Esophagus (tissue), 2 donors: Measurements from ENCODE around the gene KDM5B. TPM values are rescaled to one million over a fixed set of nuclear protein-coding genes. Genes with fewer than 3 reads are reported as not detected.
"Not testable (repeated sequence)": the region's sequence is repeated elsewhere in the genome, so short reads cannot be mapped to it uniquely, and the experiment has no call there.

Source experiments
- H3K27ac ChIP-seq, 2 donors: one replicate each; pipeline ENCODE4 v1.5.1; 2013; ENCODE audit warnings: low read depth in 2 of 2, mild to moderate bottlenecking in 2 of 2, inconsistent platforms in 1 of 2, low read length in 1 of 2, moderate library complexity in 1 of 2
- H3K27me3 ChIP-seq, 2 donors: one replicate each; pipeline ENCODE4 v1.6.1; 2013; ENCODE audit warnings: low read length in 2 of 2, control low read depth in 1 of 2, mild to moderate bottlenecking in 1 of 2; ENCODE audit not compliant: insufficient read depth in 2 of 2, control insufficient read depth in 1 of 2
- H3K36me3 ChIP-seq, 2 donors: one replicate each; pipeline ENCODE4 v1.6.1; 2013; ENCODE audit warnings: low read length in 1 of 2; ENCODE audit not compliant: control insufficient read depth in 2 of 2, insufficient read depth in 2 of 2
- H3K4me1 ChIP-seq, 2 donors: one replicate each; pipeline ENCODE4 v1.6.1; 2013; ENCODE audit warnings: low read length in 1 of 2; ENCODE audit not compliant: control insufficient read depth in 2 of 2, insufficient read depth in 2 of 2
- H3K4me3 ChIP-seq, 2 donors: one replicate each; pipeline ENCODE4 v1.5.1; 2013; ENCODE audit warnings: low read length in 2 of 2, mild to moderate bottlenecking in 2 of 2, low read depth in 1 of 2, moderate library complexity in 1 of 2
- H3K9me3 ChIP-seq, 2 donors: one replicate each; pipeline ENCODE4 v1.6.1; 2013; ENCODE audit warnings: mild to moderate bottlenecking in 2 of 2, low read depth in 1 of 2, low read length in 1 of 2, moderate library complexity in 1 of 2; ENCODE audit not compliant: control insufficient read depth in 2 of 2, insufficient read depth in 1 of 2
- WGBS, 2 donors: extraction: QIAGEN DNeasy Blood & Tissue Kit; methylation state at CpG; one replicate each; pipeline ENCODE4 v1.1.7; 2013; 5-methylcytosine and 5-hydroxymethylcytosine counted together
- polyA plus RNA-seq, 2 donors: library from polyadenylated mRNA; stranded (reverse); fragments of 200-250 nt; gene quantifications; one replicate each; pipeline ENCODE4 v1.2.3, GENCODE V29; 2013
- donor health status: healthy with polysubstance abuse.
- donor health status: Bipolar disorder and iron deficiency.

The KDM5B gene
- polyA plus RNA-seq, 2 donors, result 18.1 to 20.9 TPM

- no peak overlapping the region for H3K4me3 ChIP-seq
- peaks cover 0 to 7% of the 10 kb centered on the region in 2 donors for H3K4me1 ChIP-seq
- 91 to 92% methylated on average over 7 of the region's 7 CpGs for WGBS, 2 donors
- peaks cover 0 to 2% of the 10 kb centered on the region in 2 donors for H3K36me3 ChIP-seq
- H3K27me3 ChIP-seq, result no peaks in the 10 kb centered on the region
- H3K9me3 ChIP-seq, result no peaks in the 10 kb centered on the region
- H3K27ac ChIP-seq, result no peak overlapping the region
These were observed 11.6 kb downstream of the KDM5B start for GRCh38 chr1:202796670-202797069.

GRCh38 chr1:202794931-202795330 is 13.3 kb downstream of the KDM5B start:
- H3K4me3 ChIP-seq, H3K4me1 ChIP-seq, H3K36me3 ChIP-seq, H3K9me3 ChIP-seq, H3K27me3 ChIP-seq, H3K27ac ChIP-seq: not testable (repeated sequence)
- WGBS, 2 donors, result 87 to 90% methylated on average over 6 of the region's 6 CpGs

- no peak overlapping the region for H3K27ac ChIP-seq
- H3K4me1 ChIP-seq, result peaks cover 0 to 7% of the 10 kb centered on the region in 2 donors
These were observed 14.0 kb downstream of the KDM5B start for GRCh38 chr1:202794051-202794740.

GRCh38 chr1:202791077-202791747 is 17.0 kb downstream of the KDM5B start:
- Histone ChIP-seq H3K36me3 (peaks cover 0 to under 1% of the 10 kb centered on the region in 2 donors), H3K4me3 (no peak overlapping the region), H3K9me3 (no peaks in the 10 kb centered on the region), H3K27me3 (no peaks in the 10 kb centered on the region), H3K4me1 (peaks cover 0 to 1% of the 10 kb centered on the region in 2 donors), H3K27ac (no peak overlapping the region)
- WGBS, 2 donors, result 69 to 88% methylated on average over 4 of the region's 4 CpGs

More at GRCh38 chr1:202794051-202794740, 14.0 kb downstream of the KDM5B start:
- Histone ChIP-seq H3K36me3 (peaks cover 0 to 2% of the 10 kb centered on the region in 2 donors), H3K4me3 (no peak overlapping the region), H3K27me3 (no peaks in the 10 kb centered on the region), H3K9me3 (no peaks in the 10 kb centered on the region)

- Histone ChIP-seq H3K36me3 (no peaks in the 10 kb centered on the region), H3K4me1 (no peaks in the 10 kb centered on the region), H3K4me3 (no peak overlapping the region), H3K27ac (no peak overlapping the region), H3K27me3 (no peaks in the 10 kb centered on the region), H3K9me3 (no peaks in the 10 kb centered on the region)
- WGBS, 2 donors, result 60 to 62% methylated on average over 3 of the region's 3 CpGs
These were observed 19.4 kb downstream of the KDM5B start for GRCh38 chr1:202788800-202789199.

GRCh38 chr1:202786804-202787203 is 21.4 kb downstream of the KDM5B start:
- Histone ChIP-seq H3K4me3 (no peak overlapping the region), H3K9me3 (no peaks in the 10 kb centered on the region), H3K27ac (no peak overlapping the region), H3K36me3 (no peaks in the 10 kb centered on the region), H3K27me3 (no peaks in the 10 kb centered on the region), H3K4me1 (no peaks in the 10 kb centered on the region)
- WGBS, 2 donors, result 81 to 86% methylated on average over 4 of the region's 4 CpGs

GRCh38 chr1:202781180-202781579 is 27.0 kb downstream of the KDM5B start:
- no peaks in the 10 kb centered on the region for H3K9me3 ChIP-seq
- H3K36me3 ChIP-seq, result no peaks in the 10 kb centered on the region
- no peak overlapping the region for H3K4me3 ChIP-seq
- WGBS, 2 donors, result 57 to 63% methylated on average over 4 of the region's 4 CpGs
- no peaks in the 10 kb centered on the region for H3K27me3 ChIP-seq
- H3K4me1 ChIP-seq, result no peaks in the 10 kb centered on the region
- H3K27ac ChIP-seq, result no peak overlapping the region

- H3K9me3 ChIP-seq, result no peaks in the 10 kb centered on the region
- peaks cover 2 to 6% of the 10 kb centered on the region in 2 donors for H3K36me3 ChIP-seq
- H3K27me3 ChIP-seq, result no peaks in the 10 kb centered on the region
- H3K4me3 ChIP-seq, result no peak overlapping the region
- WGBS, 2 donors, result 90 to 91% methylated on average over 2 of the region's 2 CpGs
- no peaks in the 10 kb centered on the region for H3K4me1 ChIP-seq
- H3K27ac ChIP-seq, result no peak overlapping the region
These were observed 38.1 kb downstream of the KDM5B start for GRCh38 chr1:202770135-202770534.

GRCh38 chr1:202765721-202766120 is 42.5 kb downstream of the KDM5B start:
- Histone ChIP-seq H3K4me3 (no peak overlapping the region), H3K27ac (no peak overlapping the region), H3K27me3 (no peaks in the 10 kb centered on the region), H3K36me3 (peaks cover 5 to 6% of the 10 kb centered on the region in 2 donors), H3K4me1 (no peaks in the 10 kb centered on the region), H3K9me3 (no peaks in the 10 kb centered on the region)
- 91 to 94% methylated on average over 1 of the region's 1 CpG for WGBS, 2 donors

GRCh38 chr1:202762019-202762418 is 46.2 kb downstream of the KDM5B start:
- H3K4me3 ChIP-seq, result no peak overlapping the region
- H3K9me3 ChIP-seq, result no peaks in the 10 kb centered on the region
- no peaks in the 10 kb centered on the region for H3K4me1 ChIP-seq
- WGBS, 2 donors, result 52 to 61% methylated on average over 2 of the region's 2 CpGs
- no peak overlapping the region for H3K27ac ChIP-seq
- H3K36me3 ChIP-seq, result peaks cover 5 to 10% of the 10 kb centered on the region in 2 donors
- H3K27me3 ChIP-seq, result no peaks in the 10 kb centered on the region
